A549 (cell line): Measurements from ENCODE around the gene GAN. TPM values are rescaled to one million over a fixed set of nuclear protein-coding genes. Genes with fewer than 3 reads are reported as not detected.
A peak's percentile ranks its signal among the peaks of the same experiment; 100 is the strongest.
"Not testable (repeated sequence)": the region's sequence is repeated elsewhere in the genome, so short reads cannot be mapped to it uniquely, and the experiment has no call there.

Experiments
- ATAC-seq, 2 experiments: fragments of 200-7000 bp in 1 of 2; fragments of >200 bp in 1 of 2; cut with Nextera tagmentation in 1 of 2; cut with Tn5 transposase in 1 of 2; 3 replicates each; pipeline versions ENCODE4 v1.8.0 to v1.9.1; 2018 to 2020; ENCODE audit warnings: mild to moderate bottlenecking in 1 of 2, moderate library complexity in 1 of 2
- CTCF ChIA-PET: fragments of 300-600 bp; sonication (Branson Sonifier 250); formaldehyde crosslinking; extraction: SDS; loops from one replicate; lab custom pipeline; 2021; ENCODE audit warnings: antibody characterized with exemption, inconsistent platforms; lab: Yijun Ruan, JAX
- POLR2A ChIA-PET: fragments of 350-600 bp; formaldehyde crosslinking; extraction: SDS; loops from one replicate; lab custom pipeline; 2021; ENCODE audit warnings: antibody characterized with exemption, inconsistent platforms; lab: Yijun Ruan, JAX
- DNase-seq, 2 experiments: peaks; one replicate each; pipeline versions ENCODE4 v3.0.0 to v3.0.0-alpha.2; 2011 to 2016; ENCODE audit warnings: low read depth in 1 of 2, low spot score in 1 of 2
- FAIRE-seq: peaks from 2 replicates; lab custom pipeline; 2011; peaks lifted over from hg19 to GRCh38; lab: Jason Lieb, UNC
- H3K27ac ChIP-seq, 2 experiments: fragments of >200 bp; sonication (Bioruptor Twin); formaldehyde crosslinking; 3 replicates each; pipeline ENCODE4 v1.5.1; 2016 to 2017
- H3K4me1 ChIP-seq: fragments of >200 bp; sonication (Bioruptor Twin); formaldehyde crosslinking; 3 replicates; pipeline ENCODE4 v1.6.1; 2016
- H3K4me2 ChIP-seq: fragments of >200 bp; sonication (Bioruptor Twin); formaldehyde crosslinking; 3 replicates; pipeline ENCODE4 v1.6.1; 2016
- H3K4me3 ChIP-seq: fragments of >200 bp; sonication (Bioruptor Twin); formaldehyde crosslinking; 3 replicates; pipeline ENCODE4 v1.5.1; 2016
- H3K9me3 ChIP-seq: fragments of >200 bp; sonication (Bioruptor Twin); formaldehyde crosslinking; 3 replicates; pipeline ENCODE4 v1.6.1; 2016
- CBX8 ChIP-seq: fragments of 200-600 bp; sonication (generic); IDR thresholded peaks from 2 replicates; pipeline ENCODE4 v1.6.1; 2016
- CEBPB ChIP-seq, 2 experiments: fragments of >200 bp in 1 of 2; sonication (Bioruptor Twin) in 1 of 2; formaldehyde crosslinking in 1 of 2; IDR thresholded peaks; 2 replicates each; pipeline ENCODE4 v1.6.1; 2012 to 2016
- EP300 ChIP-seq, 2 experiments: fragments of >200 bp; sonication (Bioruptor Twin); formaldehyde crosslinking; IDR thresholded peaks; 2 replicates in 1 of 2; 3 replicates in 1 of 2; pipeline ENCODE4 v1.6.1; 2016 to 2017
- FOSB ChIP-seq: fragments of 250-450 bp; sonication (Bioruptor Pico); IDR thresholded peaks from 2 replicates; pipeline ENCODE4 v1.5.0; 2020; ENCODE audit warnings: mild to moderate bottlenecking, moderate library complexity
- FOSL2 ChIP-seq, 2 experiments: fragments of 450-650 bp in 1 of 2; fragments of >200 bp in 1 of 2; sonication (Bioruptor Twin) in 1 of 2; formaldehyde crosslinking; IDR thresholded peaks; 2 replicates each; pipeline versions ENCODE4 v1.5.0 to v1.6.1; 2016 to 2020; ENCODE audit warnings: mild to moderate bottlenecking in 1 of 2, moderate library complexity in 1 of 2
- HDAC2 ChIP-seq: fragments of 200-600 bp; sonication (generic); IDR thresholded peaks from 2 replicates; pipeline ENCODE4 v1.6.1; 2016
- HEYL ChIP-seq: fragments of 250-450 bp; sonication (Bioruptor Pico); IDR thresholded peaks from 2 replicates; pipeline ENCODE4 v1.8.0; 2021; ENCODE audit warnings: mild to moderate bottlenecking, moderate library complexity
- HOXB13 ChIP-seq: fragments of 250-450 bp; sonication (Bioruptor Pico); IDR thresholded peaks from 2 replicates; pipeline ENCODE4 v1.5.0; 2020; ENCODE audit warnings: low read depth, mild to moderate bottlenecking, moderate library complexity
- JUN ChIP-seq, 2 experiments: fragments of >200 bp; sonication (Bioruptor Twin); formaldehyde crosslinking; IDR thresholded peaks; 2 replicates in 1 of 2; 3 replicates in 1 of 2; pipeline ENCODE4 v1.6.1; 2016 to 2017
- MYC ChIP-seq: IDR thresholded peaks from 2 replicates; pipeline ENCODE4 v1.6.1; 2012; ENCODE audit warnings: mild to moderate bottlenecking, inconsistent platforms, low read length, improper control_type of control experiment, borderline replicate concordance
- NFE2L2 ChIP-seq: fragments of 150-350 bp; conservative IDR thresholded peaks from 2 replicates; pipeline ENCODE4 v1.6.1; 2014; ENCODE audit warnings: low read length
- NPAS2 ChIP-seq: fragments of 250-450 bp; sonication (Bioruptor Pico); IDR thresholded peaks from 2 replicates; pipeline ENCODE4 v1.8.0; 2022; ENCODE audit warnings: mild to moderate bottlenecking, moderate library complexity, borderline replicate concordance
- ZC3H11A ChIP-seq: fragments of 450-650 bp; IDR thresholded peaks from 2 replicates; pipeline ENCODE4 v1.6.1; 2014; ENCODE audit warnings: antibody characterized with exemption, mild to moderate bottlenecking
- ZSCAN20 ChIP-seq: fragments of 250-450 bp; sonication (Bioruptor Pico); IDR thresholded peaks from 2 replicates; pipeline ENCODE4 v1.8.0; 2022; ENCODE audit warnings: mild to moderate bottlenecking, moderate library complexity
- WGBS: methylation state at CpG from one replicate; pipeline ENCODE4 v1.1.6; 2017; ENCODE audit errors: missing lambda C conversion rate; 5-methylcytosine and 5-hydroxymethylcytosine counted together
- polyA plus RNA-seq, 4 experiments: library from polyadenylated mRNA; depleted of rRNA in 3 of 4; stranded (reverse); fragments of >200 nt; fragmentation: RNase III in 1 of 4; extraction: RNeasy Plus Mini Kit Qiagen cat#74134 plus additional on column Dnase treatment in 1 of 4; gene quantifications; 2 replicates in 3 of 4; 3 replicates in 1 of 4; pipeline ENCODE4 v1.2.3, GENCODE V29; 2011 to 2017
- TF ChIP-seq, protein P1 (sequence below): fragments of >200 bp; sonication (Bioruptor Twin); formaldehyde crosslinking; IDR thresholded peaks from 3 replicates; pipeline ENCODE4 v1.6.1; 2016
- TF ChIP-seq, protein P2 (sequence below): fragments of 250-450 bp; sonication (Bioruptor Pico); IDR thresholded peaks from 2 replicates; pipeline ENCODE4 v1.5.0; 2020; ENCODE audit warnings: low read depth, mild to moderate bottlenecking, moderate library complexity
- TF ChIP-seq, protein P3 (sequence below): fragments of 200-600 bp; sonication (generic); IDR thresholded peaks from 2 replicates; pipeline ENCODE4 v1.6.1; 2016; ENCODE audit warnings: antibody characterized with exemption, mild to moderate bottlenecking, moderate library complexity

GAN gene
- polyA plus RNA-seq, 2 of the 4 experiments (the other 2 are of a cell fraction), result 2.8 to 8.1 TPM

DNA sequence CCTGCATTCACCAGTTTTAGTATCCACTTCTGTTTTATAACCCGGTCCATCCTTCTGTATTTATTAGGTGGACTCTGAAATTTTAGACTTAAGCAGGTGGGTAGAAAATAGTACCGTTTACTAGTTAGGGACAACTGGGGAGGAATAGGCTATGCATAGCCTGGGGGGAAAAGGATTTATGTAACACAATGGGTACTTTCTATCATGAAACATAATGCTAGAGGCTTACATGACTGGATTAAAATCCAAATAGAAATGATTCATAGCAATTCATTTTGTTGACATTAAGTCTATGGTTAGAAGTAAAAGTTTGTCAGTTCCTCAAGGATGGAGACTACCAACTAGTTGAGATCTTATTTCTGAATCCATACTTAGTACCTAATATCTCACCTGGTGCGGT, 18.6 kb downstream of the GAN start:
- no peak overlapping the region for H3K4me2 ChIP-seq
- CTCF ChIA-PET, result interaction anchor here (1.0 kb wide), 1 partner anchor 297 kb away, joined by 3 read pairs; the partner anchor contains the start of gene ATMIN
- DNase-seq, result no peak

DNA sequence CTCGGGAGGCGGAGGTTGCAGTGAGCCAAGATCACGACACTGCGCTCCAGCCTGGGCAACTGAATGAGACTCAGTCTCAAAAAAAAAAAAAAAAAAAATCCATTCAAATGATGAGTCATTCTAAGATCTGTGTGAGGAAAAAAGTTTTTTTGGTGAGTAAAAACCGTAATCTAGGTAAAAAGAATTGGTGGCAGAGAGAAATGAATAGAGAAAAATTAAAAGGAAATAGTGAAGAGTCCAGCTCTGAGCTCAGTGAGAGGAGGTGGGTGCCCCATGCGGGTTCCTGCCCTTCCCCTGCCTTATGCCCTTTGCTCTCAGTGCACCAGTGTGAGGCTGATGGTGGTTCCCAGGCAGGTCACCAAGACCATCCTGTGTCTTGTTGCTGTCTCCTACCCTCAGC, 20.9 kb downstream of the GAN start:
- DNase-seq (no peak), FAIRE-seq (no peak), ATAC-seq (no peak; a peak in 1 of 6 replicates)
- Histone ChIP-seq H3K27ac (no peak overlapping the region), H3K4me2 (no peak overlapping the region), H3K4me3 (no peak overlapping the region), H3K9me3 (no peaks in the 10 kb centered on the region), H3K4me1 (no peaks in the 10 kb centered on the region)
- no peak for TF ChIP-seq FOSL2 (IDR thresholded peaks at IDR 0.05)
- TF ChIP-seq FOSL2 (CRISPR knock-in tag; IDR thresholded peaks at IDR 0.05), result peak; percentile 49
- TF ChIP-seq MYC, result no peak
- WGBS, result 95% methylated on average over 6 of the region's 6 CpGs
- ChIA-PET POLR2A (no interaction called here), CTCF (interaction anchor here (0.6 to 1.0 kb wide), 3 partner anchors 16 to 131 kb away, joined by 3 to 4 read pairs (median 4); no protein-coding TSS in a partner anchor)

More for the DNA sequence above, 18.6 kb downstream of the GAN start:
- no peak for ATAC-seq
- POLR2A ChIA-PET, result no interaction called here
- no peaks in the 10 kb centered on the region for H3K4me1 ChIP-seq
- 88% methylated on average over 3 of the region's 3 CpGs for WGBS
- TF ChIP-seq CEBPB (IDR thresholded peaks at IDR 0.05), result no peak
- TF ChIP-seq NFE2L2, result no peak
- TF ChIP-seq, protein P1, sequence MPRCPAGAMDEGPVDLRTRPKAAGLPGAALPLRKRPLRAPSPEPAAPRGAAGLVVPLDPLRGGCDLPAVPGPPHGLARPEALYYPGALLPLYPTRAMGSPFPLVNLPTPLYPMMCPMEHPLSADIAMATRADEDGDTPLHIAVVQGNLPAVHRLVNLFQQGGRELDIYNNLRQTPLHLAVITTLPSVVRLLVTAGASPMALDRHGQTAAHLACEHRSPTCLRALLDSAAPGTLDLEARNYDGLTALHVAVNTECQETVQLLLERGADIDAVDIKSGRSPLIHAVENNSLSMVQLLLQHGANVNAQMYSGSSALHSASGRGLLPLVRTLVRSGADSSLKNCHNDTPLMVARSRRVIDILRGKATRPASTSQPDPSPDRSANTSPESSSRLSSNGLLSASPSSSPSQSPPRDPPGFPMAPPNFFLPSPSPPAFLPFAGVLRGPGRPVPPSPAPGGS, result no peak
- no peak for TF ChIP-seq FOSB (CRISPR knock-in tag)
- TF ChIP-seq CBX8, result no peak
- TF ChIP-seq, all 56 proteins: peak for 0
- FAIRE-seq, result no peak
- Histone ChIP-seq H3K27ac (no peak overlapping the region), H3K9me3 (no peaks in the 10 kb centered on the region), H3K4me3 (no peak overlapping the region)

DNA sequence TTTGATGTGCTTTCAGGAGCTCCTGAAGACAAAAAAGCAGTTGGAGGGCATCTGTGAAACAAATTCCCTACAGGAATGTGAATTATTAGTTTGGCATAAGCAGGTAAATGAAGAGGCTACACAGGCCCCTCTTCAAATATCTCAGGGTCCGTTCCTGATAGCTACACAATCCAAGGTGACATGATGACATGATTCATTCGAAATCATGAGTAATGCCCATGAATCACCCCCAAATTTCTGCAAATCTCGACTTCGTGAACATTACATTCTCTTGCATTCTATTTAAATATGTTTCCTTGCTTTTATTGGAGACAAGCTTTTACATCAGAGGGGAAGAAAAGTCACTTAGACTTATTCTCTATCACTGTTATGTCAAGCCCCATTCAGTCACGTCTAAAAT, 22.3 kb downstream of the GAN start:
- no peak for ATAC-seq
- no peak for FAIRE-seq
- no peak for TF ChIP-seq CEBPB (IDR thresholded peaks at IDR 0.05)
- no peak for TF ChIP-seq NPAS2 (CRISPR knock-in tag)
- TF ChIP-seq HEYL (CRISPR knock-in tag), result no peak
- TF ChIP-seq, protein P2, sequence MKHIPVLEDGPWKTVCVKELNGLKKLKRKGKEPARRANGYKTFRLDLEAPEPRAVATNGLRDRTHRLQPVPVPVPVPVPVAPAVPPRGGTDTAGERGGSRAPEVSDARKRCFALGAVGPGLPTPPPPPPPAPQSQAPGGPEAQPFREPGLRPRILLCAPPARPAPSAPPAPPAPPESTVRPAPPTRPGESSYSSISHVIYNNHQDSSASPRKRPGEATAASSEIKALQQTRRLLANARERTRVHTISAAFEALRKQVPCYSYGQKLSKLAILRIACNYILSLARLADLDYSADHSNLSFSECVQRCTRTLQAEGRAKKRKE, result no peak
- TF ChIP-seq EP300 (IDR thresholded peaks at IDR 0.05), result no peak
- TF ChIP-seq HDAC2, result no peak
- no peak for TF ChIP-seq MYC
- no peak for TF ChIP-seq ZC3H11A
- TF ChIP-seq JUN (IDR thresholded peaks at IDR 0.05), result no peak
- TF ChIP-seq, all 56 proteins: peak for 0
- POLR2A ChIA-PET, result no interaction called here
- Histone ChIP-seq H3K9me3 (no peaks in the 10 kb centered on the region), H3K4me2 (no peak overlapping the region), H3K4me1 (no peaks in the 10 kb centered on the region), H3K4me3 (no peak overlapping the region), H3K27ac (no peak overlapping the region)
- CTCF ChIA-PET, result interaction anchor here (1.6 kb wide), 1 partner anchor 402 kb away, joined by 3 read pairs; no protein-coding TSS in a partner anchor
- no peak for DNase-seq
- 84% methylated on average over 5 of the region's 5 CpGs for WGBS

DNA sequence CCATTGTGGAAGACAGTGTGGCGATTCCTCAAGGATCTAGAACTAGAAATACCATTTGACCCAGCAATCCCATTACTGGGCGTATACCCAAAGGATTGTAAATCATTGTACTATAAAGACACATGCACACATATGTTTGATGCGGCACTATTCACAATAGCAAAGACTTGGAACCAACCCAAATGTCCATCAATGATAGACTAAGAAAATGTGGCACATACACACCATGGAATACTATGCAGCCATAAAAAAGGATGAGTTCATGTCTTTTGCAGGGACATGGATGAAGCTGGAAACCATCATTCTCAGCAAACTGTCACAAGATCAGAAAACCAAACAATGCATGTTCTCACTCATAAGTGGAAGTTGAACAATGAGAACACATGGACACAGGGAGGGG, 30.4 kb downstream of the GAN start:
- H3K4me1 ChIP-seq, POLR2A ChIA-PET, H3K4me3 ChIP-seq, H3K4me2 ChIP-seq, H3K27ac ChIP-seq, DNase-seq, FAIRE-seq, ATAC-seq: not testable (repeated sequence)
- CTCF ChIA-PET, result interaction anchor here (0.9 kb wide), 1 partner anchor 41 kb away, joined by 4 read pairs; no protein-coding TSS in a partner anchor
- H3K9me3 ChIP-seq, result peaks cover 48% of the 10 kb centered on the region
- WGBS, result 81% methylated on average over 3 of the region's 3 CpGs

DNA sequence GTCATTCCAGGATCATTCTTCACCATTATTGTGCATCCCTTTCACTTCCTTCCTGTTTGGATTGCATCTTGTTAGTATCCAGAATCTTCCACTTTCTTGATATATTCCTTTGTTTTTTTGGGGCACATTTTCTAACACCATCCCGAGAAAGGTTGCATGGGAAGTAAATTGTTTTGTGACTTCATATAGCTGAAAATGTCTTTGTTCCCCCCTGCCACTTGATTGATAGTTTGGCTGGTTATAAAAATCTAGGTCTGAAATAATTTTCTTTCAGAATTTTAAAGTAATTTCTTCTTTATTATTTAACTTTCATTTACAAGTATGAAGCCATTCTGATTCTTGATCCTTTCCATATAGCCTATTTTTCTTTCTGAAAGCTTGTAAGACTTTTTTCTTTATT, 32.7 kb downstream of the GAN start:
- no peaks in the 10 kb centered on the region for H3K4me1 ChIP-seq
- no peak for TF ChIP-seq ZSCAN20 (CRISPR knock-in tag)
- TF ChIP-seq, protein P3, sequence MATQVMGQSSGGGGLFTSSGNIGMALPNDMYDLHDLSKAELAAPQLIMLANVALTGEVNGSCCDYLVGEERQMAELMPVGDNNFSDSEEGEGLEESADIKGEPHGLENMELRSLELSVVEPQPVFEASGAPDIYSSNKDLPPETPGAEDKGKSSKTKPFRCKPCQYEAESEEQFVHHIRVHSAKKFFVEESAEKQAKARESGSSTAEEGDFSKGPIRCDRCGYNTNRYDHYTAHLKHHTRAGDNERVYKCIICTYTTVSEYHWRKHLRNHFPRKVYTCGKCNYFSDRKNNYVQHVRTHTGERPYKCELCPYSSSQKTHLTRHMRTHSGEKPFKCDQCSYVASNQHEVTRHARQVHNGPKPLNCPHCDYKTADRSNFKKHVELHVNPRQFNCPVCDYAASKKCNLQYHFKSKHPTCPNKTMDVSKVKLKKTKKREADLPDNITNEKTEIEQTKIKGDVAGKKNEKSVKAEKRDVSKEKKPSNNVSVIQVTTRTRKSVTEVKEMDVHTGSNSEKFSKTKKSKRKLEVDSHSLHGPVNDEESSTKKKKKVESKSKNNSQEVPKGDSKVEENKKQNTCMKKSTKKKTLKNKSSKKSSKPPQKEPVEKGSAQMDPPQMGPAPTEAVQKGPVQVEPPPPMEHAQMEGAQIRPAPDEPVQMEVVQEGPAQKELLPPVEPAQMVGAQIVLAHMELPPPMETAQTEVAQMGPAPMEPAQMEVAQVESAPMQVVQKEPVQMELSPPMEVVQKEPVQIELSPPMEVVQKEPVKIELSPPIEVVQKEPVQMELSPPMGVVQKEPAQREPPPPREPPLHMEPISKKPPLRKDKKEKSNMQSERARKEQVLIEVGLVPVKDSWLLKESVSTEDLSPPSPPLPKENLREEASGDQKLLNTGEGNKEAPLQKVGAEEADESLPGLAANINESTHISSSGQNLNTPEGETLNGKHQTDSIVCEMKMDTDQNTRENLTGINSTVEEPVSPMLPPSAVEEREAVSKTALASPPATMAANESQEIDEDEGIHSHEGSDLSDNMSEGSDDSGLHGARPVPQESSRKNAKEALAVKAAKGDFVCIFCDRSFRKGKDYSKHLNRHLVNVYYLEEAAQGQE, result no peak
- TF ChIP-seq HOXB13, result no peak
- FAIRE-seq (no peak), ATAC-seq (no peak), DNase-seq (no peak)
- no peak overlapping the region for H3K4me3 ChIP-seq
- WGBS, result 51% methylated on average over 1 of the region's 1 CpG
- H3K27ac ChIP-seq, result no peak overlapping the region
- CTCF ChIA-PET, result interaction anchor here (1.1 kb wide), 1 partner anchor 18 kb away, joined by 4 read pairs; no protein-coding TSS in a partner anchor
- peaks cover 48% of the 10 kb centered on the region for H3K9me3 ChIP-seq
- no peak overlapping the region for H3K4me2 ChIP-seq
- POLR2A ChIA-PET, result no interaction called here
